Transverse colon (tissue), 4 donors: Measurements from ENCODE around the gene MADD. TPM values are rescaled to one million over a fixed set of nuclear protein-coding genes. Genes with fewer than 3 reads are reported as not detected.

Experiments used
- DNase-seq: peaks from one replicate; pipeline ENCODE4 v3.0.0-alpha.2; 2019
- H3K27ac ChIP-seq, 4 donors: fragments of 200-600 bp; sonication (generic); 2 replicates each; pipeline ENCODE4 v1.5.1; 2016 to 2018; ENCODE audit warnings: inconsistent platforms in 4 of 4
- H3K27me3 ChIP-seq: fragments of 200-600 bp; sonication (generic); 2 replicates; pipeline ENCODE4 v1.5.1; 2017; ENCODE audit warnings: inconsistent platforms
- H3K36me3 ChIP-seq, 4 donors: fragments of 200-600 bp; sonication (generic); 2 replicates each; pipeline ENCODE4 v1.5.1; 2017 to 2019; ENCODE audit warnings: inconsistent platforms in 4 of 4
- H3K4me1 ChIP-seq, 4 donors: fragments of 200-600 bp; sonication (generic); 2 replicates each; pipeline ENCODE4 v1.5.1; 2017 to 2020; ENCODE audit warnings: inconsistent platforms in 4 of 4
- H3K4me3 ChIP-seq, 4 donors: fragments of 200-600 bp; sonication (generic); 1 replicate in 1 of 4; 2 replicates in 3 of 4; pipeline versions ENCODE4 v1.5.1 to v1.6.1; 2017 to 2019; ENCODE audit warnings: inconsistent platforms in 4 of 4
- H3K9me3 ChIP-seq, 2 donors: fragments of 200-600 bp; sonication (generic); 2 replicates each; pipeline ENCODE4 v1.5.1; 2017 to 2019; ENCODE audit warnings: inconsistent platforms in 2 of 2
- EP300 ChIP-seq: sonication (generic); formaldehyde crosslinking; IDR thresholded peaks from one replicate; pipeline ENCODE4 v1.6.1; 2017; ENCODE audit warnings: antibody characterized with exemption, low read depth
- POLR2A ChIP-seq: fragments of 450-650 bp; IDR thresholded peaks from one replicate; pipeline ENCODE4 v1.6.1; 2016; ENCODE audit warnings: antibody characterized with exemption, mild to moderate bottlenecking, moderate library complexity
- POLR2AphosphoS5 ChIP-seq, 3 donors: sonication (generic); formaldehyde crosslinking; IDR thresholded peaks; one replicate each; pipeline ENCODE4 v1.6.1; 2016; ENCODE audit warnings: antibody characterized with exemption in 3 of 3
- WGBS, 2 donors: methylation state at CpG; one replicate each; pipeline ENCODE4 v1.1.5; 2018; ENCODE audit warnings: low coverage in 1 of 2; 5-methylcytosine and 5-hydroxymethylcytosine counted together
- in situ Hi-C, 4 donors: fragments of 200-750 bp; cut with MboI; loops; one replicate each; pipeline versions ENCODE4 v1.15.0 to v1.15.1; 2017; ENCODE audit warnings: low sequenced_read_pairs in 3 of 4, low pct_ligation_motif_present in 1 of 4, low pct_unique_long_range_greater_than_20kb in 1 of 4
- intact Hi-C: fragments of 100-400 bp; cut with DNase I; formaldehyde crosslinking; loops from one replicate; pipeline ENCODE4 v1.15.1; 2023; ENCODE audit warnings: low total_unique reads
- total RNA-seq, 4 donors: library from RNA; depleted of rRNA; stranded (reverse); fragments of >200 nt; gene quantifications; one replicate each; pipeline ENCODE4 v1.1.0, GENCODE V29; 2016
- TF ChIP-seq, protein P1 (sequence below), 5 experiments: fragments of 200-600 bp in 3 of 5; fragments of 450-650 bp in 2 of 5; sonication (generic) in 3 of 5; IDR thresholded peaks; 1 replicate in 2 of 5; 2 replicates in 3 of 5; pipeline ENCODE4 v1.5.1; 2016 to 2017; ENCODE audit warnings: antibody characterized with exemption in 5 of 5, inconsistent platforms in 3 of 5, mild to moderate bottlenecking in 2 of 5, moderate library complexity in 1 of 5

The MADD gene
- total RNA-seq, 4 donors from 2014 or later, result 64.3 to 285 (median 71.8) TPM

DNA sequence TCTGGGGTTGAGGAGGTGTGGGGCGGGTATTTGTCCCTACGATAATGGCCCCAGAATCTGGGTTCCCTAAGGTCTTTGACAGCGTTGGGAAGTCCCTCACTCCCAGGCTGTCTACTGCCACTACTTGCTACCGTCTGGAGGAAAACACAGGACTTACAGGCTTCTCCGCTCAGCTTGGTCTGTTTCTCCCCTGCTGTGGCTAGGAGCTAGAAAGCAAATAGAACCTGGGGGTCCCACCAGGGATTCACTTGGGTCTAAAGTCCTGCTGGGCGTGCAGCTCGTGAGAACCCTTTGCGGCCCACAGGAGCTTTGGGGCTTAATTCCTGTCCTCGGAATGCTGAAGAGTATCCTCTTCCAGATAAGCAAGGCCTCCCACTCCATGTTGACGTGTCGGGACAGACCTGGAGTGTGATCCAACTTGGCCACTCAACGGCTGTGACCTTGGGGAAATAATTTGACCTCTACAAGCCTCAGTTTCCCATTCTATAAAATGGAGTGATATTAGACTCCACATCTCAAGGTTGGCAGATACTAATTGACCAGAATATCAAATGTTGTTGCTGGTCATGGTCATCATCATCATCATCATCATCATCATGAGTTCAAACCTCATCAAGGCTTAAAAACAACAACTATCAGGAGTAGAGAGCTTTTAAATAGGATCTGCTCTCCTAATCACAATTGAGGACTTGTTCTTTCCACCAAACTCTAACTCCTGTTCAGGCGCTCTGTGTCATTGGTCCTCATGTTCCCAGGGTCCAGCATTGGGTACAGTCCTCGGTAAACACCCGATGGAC lies 84.2 kb downstream of the MADD start:
- Histone ChIP-seq H3K4me3 (no peak overlapping the region), H3K27ac (no peak overlapping the region), H3K27me3 (no peaks in the 10 kb centered on the region), H3K36me3 (no peaks in the 10 kb centered on the region), H3K9me3 (no peaks in the 10 kb centered on the region), H3K4me1 (peaks cover 0 to 10% (median 5%) of the 10 kb centered on the region in 4 donors)
- intact Hi-C loops (no loop called here), in situ Hi-C loops (loop anchor here in 1 of 4 donors (25.0 kb wide), 1 partner anchor 167 kb away; the partner anchor contains the start of genes ARFGAP2 and PACSIN3)
- 88% methylated on average over 15 of the region's 15 CpGs; no CpG with 5 or more reads in 1 of the 2 donors for WGBS, 2 donors
- TF ChIP-seq, protein P1, sequence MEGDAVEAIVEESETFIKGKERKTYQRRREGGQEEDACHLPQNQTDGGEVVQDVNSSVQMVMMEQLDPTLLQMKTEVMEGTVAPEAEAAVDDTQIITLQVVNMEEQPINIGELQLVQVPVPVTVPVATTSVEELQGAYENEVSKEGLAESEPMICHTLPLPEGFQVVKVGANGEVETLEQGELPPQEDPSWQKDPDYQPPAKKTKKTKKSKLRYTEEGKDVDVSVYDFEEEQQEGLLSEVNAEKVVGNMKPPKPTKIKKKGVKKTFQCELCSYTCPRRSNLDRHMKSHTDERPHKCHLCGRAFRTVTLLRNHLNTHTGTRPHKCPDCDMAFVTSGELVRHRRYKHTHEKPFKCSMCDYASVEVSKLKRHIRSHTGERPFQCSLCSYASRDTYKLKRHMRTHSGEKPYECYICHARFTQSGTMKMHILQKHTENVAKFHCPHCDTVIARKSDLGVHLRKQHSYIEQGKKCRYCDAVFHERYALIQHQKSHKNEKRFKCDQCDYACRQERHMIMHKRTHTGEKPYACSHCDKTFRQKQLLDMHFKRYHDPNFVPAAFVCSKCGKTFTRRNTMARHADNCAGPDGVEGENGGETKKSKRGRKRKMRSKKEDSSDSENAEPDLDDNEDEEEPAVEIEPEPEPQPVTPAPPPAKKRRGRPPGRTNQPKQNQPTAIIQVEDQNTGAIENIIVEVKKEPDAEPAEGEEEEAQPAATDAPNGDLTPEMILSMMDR (IDR thresholded peaks at IDR 0.05), result no peak
- TF ChIP-seq POLR2AphosphoS5 (IDR thresholded peaks at IDR 0.05) (no peak), POLR2A (no peak), EP300 (no peak)
- no peak for DNase-seq

DNA sequence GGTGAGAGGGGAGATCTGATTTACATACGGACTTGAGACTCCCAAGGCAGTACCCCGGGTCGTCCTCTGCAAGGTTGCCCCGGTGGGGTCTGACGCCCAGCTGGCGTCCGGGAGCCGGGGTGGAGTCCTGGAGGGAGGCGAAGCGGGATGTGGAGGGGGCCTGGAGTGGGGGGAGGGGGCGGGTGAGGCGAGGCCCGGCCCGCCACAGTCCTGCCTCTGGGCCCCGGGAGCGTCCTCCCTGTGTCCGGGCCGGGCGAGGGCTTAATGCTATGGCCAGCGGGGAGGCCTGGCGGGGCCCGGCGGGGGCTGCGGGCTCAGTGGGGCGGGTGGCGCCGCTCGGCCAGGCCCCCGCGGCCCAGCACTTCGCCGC lies 85.0 kb downstream of the MADD start:
- H3K9me3 ChIP-seq, result no peaks in the 10 kb centered on the region
- peak overlapping the region; percentile 72 to 81 (median 76) for H3K27ac ChIP-seq
- H3K27me3 ChIP-seq, result no peaks in the 10 kb centered on the region
- in situ Hi-C loops (loop anchor here in 1 of 4 donors (25.0 kb wide), 1 partner anchor 168 kb away; the partner anchor contains the start of genes ARFGAP2 and PACSIN3), intact Hi-C loops (loop anchor here (5.0 kb wide), 2 partner anchors 178 to 463 kb away; partner anchors contain the start of gene ARFGAP2)
- H3K4me1 ChIP-seq, result peaks cover 0 to 10% (median 5%) of the 10 kb centered on the region in 4 donors
- DNase-seq, result no peak
- WGBS, 2 donors, result 49 to 100% methylated on average over 3 to 22 of the region's 32 CpGs
- H3K4me3 ChIP-seq, result peak overlapping the region; percentile 23 to 55 (median 44)
- TF ChIP-seq POLR2AphosphoS5 (IDR thresholded peaks at IDR 0.05), result no peak
- no peak for TF ChIP-seq POLR2A
- no peaks in the 10 kb centered on the region for H3K36me3 ChIP-seq

DNA sequence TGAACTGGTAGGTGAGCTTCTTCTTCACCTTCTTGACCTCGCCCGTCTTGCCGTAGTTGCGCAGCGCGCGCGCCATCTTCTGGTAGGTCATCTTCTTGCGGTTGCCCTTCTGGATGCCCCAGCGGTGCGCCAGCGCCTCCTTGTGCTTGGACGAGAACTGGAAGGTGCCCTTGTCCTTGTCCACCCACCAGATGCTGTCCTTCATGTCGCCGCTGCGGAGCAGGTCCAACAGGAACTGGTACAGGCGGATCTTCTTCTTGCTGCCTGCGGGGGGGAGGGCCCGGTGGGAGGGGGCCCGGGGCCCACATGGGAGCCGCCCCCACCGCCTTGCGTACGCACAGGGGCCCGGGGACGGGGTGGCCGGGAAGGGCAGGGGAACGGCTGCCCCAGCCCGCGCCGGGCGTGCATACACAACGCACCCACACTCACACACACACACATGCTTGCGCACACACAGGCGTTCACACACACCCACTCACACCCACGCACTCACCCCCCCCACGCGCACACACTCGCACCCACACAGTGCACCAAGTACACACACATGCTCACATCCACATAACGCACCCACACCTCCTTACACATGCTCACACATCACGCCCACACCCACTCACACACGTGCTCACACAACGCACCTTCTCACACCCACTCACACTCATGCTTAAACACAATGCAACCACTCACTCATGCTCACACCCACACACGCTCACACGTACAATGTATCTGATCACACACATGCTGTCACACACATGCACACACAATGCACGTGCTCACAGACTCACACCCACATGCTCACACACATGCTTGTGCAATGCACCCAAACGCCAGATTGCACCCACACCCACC lies 85.6 kb downstream of the MADD start:
- no peaks in the 10 kb centered on the region for H3K9me3 ChIP-seq
- H3K27ac ChIP-seq, result peak overlapping the region; percentile 72 to 81 (median 76)
- H3K4me3 ChIP-seq, result peak overlapping the region; percentile 23 to 55 (median 44)
- H3K36me3 ChIP-seq, result no peaks in the 10 kb centered on the region
- H3K4me1 ChIP-seq, result peaks cover 0 to 10% (median 5%) of the 10 kb centered on the region in 4 donors
- in situ Hi-C loops, result loop anchor here in 1 of 4 donors (25.0 kb wide), 1 partner anchor 168 kb away; the partner anchor contains the start of genes ARFGAP2 and PACSIN3
- TF ChIP-seq POLR2AphosphoS5 (IDR thresholded peaks at IDR 0.05) (peak in 2 of 3 donors; percentile 61 to 63), EP300 (no peak), POLR2A (no peak)
- TF ChIP-seq, protein P1 (IDR thresholded peaks at IDR 0.05), result peak; percentile 90 to 99 (median 97)
- DNase-seq, result peak; percentile 97
- H3K27me3 ChIP-seq, result no peaks in the 10 kb centered on the region
- 35 to 76% methylated on average over 19 to 39 of the region's 47 CpGs for WGBS, 2 donors
- intact Hi-C loops, result loop anchor here (5.0 kb wide), 2 partner anchors 178 to 463 kb away; partner anchors contain the start of gene ARFGAP2

DNA sequence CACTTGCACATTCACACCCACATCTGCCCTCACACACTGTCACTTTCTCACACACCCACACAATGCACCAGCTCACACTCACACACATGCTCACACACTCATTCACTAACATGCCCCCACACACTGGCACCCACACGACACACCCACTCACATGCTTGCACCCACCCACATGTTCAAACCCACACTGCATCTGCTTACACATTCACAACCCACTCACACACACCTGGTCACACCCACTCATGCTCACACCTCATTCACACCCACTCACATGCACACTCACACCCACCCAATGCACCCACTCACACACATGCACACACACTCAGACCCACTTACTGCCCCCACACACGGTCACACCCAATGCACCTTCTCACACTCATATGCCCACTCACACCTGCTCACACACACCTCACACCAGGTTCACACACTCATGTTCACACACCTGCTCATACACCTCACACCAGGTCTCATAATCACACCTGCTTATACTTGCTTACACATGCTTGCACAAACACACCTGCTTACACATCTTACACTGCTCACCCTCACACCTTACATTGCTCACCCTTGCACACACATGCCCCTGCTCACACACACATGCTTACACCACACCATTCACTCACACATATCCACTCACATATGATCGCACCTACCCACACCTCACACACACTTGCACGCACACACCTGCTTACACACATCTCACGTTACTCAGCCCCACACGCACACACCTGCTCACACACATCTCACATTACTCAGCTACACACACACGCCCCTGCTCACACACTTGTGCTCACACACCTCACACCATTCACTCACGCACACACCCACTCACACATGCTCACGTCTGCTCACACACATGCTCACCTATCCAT lies 86.4 kb downstream of the MADD start:
- 89 to 90% methylated on average over 9 of the region's 9 CpGs for WGBS, 2 donors
- no peak overlapping the region for H3K27ac ChIP-seq
- no peaks in the 10 kb centered on the region for H3K9me3 ChIP-seq
- peaks cover 0 to 10% (median 5%) of the 10 kb centered on the region in 4 donors for H3K4me1 ChIP-seq
- H3K27me3 ChIP-seq, result no peaks in the 10 kb centered on the region
- intact Hi-C loops, result loop anchor here (5.0 kb wide), 2 partner anchors 179 to 464 kb away; partner anchors contain the start of gene ARFGAP2
- TF ChIP-seq, protein P1 (IDR thresholded peaks at IDR 0.05), result no peak
- TF ChIP-seq POLR2A, result no peak
- in situ Hi-C loops, result loop anchor here in 1 of 4 donors (25.0 kb wide), 1 partner anchor 169 kb away; the partner anchor contains the start of genes ARFGAP2 and PACSIN3
- no peak for DNase-seq
- no peaks in the 10 kb centered on the region for H3K36me3 ChIP-seq
- no peak overlapping the region for H3K4me3 ChIP-seq
